GM18526 (cell line): ENCODE measurements around the gene ARHGAP8.

Experiments used
- POLR2A ChIP-seq: IDR thresholded peaks from 3 replicates; pipeline ENCODE4 v1.6.1; 2011; ENCODE audit not compliant: insufficient read length; ENCODE audit errors: extremely low read depth

The ARHGAP8 gene

DNA sequence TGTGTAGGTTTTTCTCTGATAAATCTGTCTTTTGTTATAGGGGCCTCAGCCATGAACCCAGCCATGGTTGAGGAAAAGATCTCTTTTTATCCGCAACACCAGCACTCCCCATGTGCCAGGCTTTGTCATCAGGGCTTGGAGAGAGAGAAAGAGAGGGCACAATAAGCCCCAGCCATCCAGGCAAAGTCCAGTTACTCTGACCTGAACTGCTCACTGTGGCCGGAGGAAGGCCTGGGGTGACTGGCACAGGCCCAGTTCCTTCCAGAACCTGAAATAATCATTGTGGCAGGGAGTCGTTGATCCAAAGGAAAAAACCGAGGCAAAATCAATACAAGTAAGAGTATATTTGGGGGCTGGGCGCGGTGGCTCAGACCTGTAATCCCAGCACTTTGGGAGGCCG is 3.9 kb upstream of the ARHGAP8 start:
- TF ChIP-seq POLR2A, result no peak

DNA sequence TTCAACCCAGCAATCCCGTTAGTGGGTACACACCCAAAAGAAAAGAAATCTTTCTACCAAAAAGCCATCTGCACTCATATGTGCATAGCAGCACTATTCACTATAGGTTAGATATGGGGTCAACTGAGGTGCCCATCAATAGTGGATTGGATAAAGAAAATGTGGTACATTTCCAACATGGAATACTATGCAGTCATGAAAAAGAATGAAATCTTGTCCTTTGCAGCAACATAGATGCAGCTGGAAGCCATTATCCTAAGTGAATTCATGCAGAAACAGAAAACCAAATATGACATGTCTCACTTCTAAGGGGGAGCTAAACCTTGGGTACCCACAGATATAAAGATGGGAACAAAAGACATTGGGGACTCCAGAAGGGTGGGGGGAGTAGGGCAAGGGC is 1.9 kb upstream of the ARHGAP8 start:
- no peak for TF ChIP-seq POLR2A

DNA sequence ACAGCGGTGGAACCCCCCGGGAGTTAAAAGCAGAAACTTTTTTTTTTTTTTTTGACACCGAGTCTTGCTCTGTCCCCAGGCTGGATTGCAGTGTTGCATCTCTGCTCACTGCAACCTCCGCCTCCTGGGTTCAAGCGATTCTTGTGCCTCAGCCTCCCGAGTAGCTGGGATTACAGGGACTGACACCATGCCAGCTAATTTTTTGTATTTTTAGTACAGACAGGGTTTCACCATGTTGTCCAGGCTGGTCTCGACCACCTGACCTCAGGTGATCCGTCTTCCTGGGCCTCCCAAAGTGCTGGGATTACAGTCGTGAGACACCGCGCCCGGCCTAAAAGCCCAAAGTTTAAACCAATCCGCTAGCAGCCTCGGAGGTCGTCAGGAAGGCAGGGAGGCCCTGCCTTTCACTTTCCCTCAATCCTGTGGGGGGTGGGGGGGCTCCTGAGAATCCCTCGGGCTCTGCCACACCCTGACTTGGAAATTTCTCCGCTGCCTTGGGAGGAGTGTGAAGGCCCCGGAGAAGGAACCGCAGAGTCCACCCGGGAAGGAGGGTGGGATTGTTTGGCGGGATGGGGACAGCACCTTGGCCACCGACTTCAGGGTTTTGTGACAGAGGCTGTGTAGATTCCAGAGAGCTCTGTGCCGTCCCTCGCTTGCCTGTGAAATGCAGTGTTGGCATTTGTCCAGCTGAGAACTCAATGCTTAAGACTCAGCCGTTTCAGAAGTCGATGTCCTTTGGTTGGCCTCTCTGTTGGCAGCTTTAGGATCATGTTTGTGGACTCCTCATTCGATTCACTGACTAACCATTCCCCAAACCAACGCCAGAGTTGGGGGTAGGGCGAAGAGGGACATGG is 1.0 kb downstream of the ARHGAP8 start:
- no peak for TF ChIP-seq POLR2A

DNA sequence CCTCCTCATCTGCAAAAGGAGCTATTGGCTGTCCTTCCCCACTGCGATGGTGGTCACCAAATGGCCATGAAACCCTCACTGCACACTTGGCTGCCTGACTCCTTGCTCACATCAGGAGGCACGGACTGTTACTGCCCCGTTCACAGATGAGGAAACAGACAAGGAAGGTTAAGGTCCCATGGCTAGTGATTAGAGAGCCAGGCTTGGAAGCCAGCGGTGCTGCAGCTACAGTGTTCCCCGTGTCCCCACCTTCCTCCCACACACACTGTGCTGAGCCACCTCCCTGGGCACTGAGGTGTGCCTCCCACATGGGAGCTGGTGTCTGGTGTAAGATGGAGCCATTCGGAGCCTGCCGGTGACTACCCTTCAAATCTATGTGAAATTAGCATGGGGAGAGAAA is 2.6 kb downstream of the ARHGAP8 start:
- no peak for TF ChIP-seq POLR2A

DNA sequence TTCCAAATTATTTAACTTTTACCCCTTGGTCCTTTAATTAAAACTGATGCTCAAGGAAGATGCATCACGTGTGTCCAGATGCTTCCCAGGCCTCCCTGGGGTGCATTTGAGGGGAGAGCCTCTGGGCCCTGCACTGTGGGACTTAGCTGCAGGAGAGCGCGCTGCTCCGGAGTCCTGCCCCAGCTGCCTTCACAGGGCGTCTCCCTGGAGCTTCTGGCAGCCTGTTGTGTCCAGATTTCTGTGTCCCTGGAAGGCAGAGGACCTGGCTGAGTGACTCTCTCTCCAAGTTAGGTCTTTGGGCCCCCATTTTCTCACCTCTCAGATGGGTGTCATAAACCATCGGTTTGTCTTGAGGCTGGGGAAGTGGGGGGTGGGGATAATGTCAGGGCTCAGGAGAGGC is 3.0 kb downstream of the ARHGAP8 start:
- no peak for TF ChIP-seq POLR2A

DNA sequence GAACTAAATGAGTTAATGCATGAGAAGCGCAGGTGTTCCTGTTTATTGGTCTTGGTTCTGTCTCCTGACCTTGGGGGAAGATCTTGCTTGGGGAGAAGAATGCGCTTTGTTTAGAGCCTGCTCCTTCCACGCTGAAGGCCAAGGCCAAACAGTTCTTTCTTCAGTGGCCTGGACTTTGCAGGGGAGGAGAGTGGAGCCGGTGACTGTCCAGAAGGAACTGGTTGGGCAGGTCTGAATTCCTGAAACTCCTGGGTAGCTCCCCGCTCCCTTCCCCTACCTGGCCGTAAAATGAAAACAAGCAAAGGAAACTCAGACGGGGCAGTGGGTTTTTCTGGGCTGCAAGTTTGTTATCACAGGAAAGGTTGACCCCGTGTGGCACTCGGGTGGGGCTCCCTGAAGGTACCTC is 3.6 kb downstream of the ARHGAP8 start:
- TF ChIP-seq POLR2A, result no peak

DNA sequence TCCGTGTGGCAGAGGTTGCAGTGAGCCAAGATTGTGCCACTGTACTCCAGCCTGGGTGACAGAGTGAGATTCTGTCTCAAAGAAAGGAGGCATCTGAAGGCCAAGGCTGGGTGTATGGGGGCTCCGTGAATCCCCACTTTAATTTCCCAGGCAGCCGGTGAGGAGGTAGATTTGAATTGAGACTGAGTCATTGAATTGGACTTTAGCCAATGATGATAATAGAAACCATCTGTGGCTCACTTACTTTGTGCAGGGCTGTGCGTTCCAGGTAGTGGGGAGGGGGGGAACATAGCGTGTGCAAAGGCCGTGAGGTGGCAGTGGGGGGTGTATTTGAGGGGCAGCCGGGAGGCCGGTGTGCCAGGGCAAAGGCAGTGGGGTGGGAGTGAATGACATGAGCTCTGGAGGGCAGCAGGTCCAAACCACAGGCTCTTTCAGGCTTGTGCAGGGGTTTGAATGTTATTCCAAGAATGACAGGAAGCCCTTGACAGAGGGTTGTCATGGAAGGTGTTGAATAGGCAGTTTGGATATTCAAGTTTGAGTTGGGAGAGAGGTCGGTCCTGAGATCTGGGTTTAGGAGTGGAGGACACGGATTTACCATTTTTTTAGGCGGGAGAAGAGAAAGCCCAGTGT is 6.1 kb downstream of the ARHGAP8 start:
- no peak for TF ChIP-seq POLR2A

DNA sequence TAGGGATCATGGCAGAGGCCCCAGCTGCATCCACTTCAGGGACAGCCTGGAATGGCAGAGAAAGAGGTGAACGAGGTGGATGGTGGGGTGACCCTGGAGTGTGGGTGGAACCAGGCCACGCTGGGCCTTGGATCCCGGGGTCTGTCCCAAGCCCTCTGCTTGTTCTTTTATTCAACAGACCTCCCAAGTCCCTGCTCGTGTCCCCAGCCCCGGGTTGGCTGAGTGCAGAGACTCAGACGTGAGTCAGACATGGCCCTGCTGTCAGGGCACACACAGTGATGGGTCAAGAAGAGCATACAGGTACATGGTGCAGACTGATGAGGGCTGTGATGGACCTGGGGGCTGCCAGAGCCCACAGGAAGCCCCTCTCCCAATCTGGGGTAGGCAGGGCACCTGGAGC is 6.6 kb downstream of the ARHGAP8 start:
- TF ChIP-seq POLR2A, result no peak

DNA sequence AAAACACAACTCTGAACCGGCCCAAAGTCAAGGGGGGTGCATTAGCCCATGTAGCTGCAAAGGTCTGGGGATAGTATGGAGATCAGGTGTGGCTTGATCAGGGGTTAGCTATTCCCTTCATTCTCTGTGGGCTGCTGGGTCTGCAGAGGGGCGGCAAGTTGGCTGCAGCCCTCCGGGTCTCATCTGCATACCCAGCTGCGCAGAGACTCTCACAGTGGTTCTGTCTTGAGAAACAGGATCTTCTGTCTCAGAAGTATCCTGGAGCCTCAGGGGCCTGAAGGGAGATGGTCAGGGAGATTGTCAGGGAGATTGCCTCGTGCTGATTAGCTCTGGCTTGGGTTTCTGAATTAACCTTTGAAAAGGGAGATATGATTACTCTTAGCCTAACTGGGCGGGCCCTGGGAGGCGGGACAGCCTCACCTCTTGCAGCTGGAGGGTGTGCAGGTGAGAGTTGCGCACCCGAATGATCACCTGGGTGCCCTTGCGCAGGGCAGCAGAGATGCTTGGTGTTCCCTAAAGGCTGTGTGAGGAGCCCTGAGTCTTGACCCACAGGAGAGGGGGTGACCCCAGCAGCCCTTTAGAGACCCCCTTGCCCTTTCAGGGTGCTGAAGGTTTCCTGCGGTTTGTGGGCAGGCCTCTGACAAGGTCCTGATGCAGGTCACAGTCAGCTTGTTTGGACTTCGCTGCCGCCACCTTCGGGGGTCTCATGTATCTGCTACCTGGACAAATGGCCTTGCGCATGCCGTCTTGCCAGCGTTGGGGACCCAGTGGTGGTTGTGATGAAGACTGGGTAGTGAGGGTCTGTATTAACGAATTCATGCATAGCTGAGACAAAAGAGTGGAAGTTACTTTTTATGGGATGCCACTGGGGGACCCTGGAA is 7.3 kb downstream of the ARHGAP8 start:
- TF ChIP-seq POLR2A, result no peak

DNA sequence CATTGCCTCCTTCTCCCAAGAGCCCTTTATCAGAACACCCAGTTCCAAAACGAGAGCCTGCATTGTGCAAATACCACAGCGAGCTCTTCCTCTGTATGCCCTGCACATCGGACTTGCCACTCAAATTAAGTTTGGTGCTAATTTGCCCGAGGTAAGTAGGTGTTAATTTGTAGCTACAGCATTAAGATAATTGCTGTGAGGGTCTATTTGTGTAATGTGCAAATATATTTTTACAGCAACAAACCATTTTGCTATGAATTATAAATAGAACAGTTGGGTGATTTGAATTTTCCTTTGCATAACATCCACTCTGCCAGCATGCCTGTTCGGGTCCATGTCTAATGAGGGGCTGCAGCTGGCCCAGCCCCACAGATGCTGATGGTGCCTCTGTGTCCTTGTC is 8.1 kb downstream of the ARHGAP8 start:
- no peak for TF ChIP-seq POLR2A

DNA sequence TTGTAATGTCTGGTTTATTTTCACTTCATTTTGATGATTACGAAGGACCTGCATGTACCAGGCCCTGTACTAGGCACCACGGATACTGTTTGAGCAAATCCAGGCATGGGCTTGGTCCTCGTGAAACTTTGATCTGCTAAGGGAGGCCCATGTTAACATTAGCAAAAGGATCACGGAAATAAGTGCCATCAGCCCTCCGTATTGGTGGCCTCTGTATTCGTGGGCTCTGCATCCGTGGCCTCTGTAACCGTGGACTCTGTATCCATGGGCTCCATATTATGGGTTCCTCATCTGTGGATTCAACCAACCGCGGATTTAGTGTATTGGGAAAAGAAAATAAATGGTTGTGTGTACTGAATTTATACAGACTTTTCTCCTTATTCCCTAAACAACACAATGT is 8.7 kb downstream of the ARHGAP8 start:
- no peak for TF ChIP-seq POLR2A

DNA sequence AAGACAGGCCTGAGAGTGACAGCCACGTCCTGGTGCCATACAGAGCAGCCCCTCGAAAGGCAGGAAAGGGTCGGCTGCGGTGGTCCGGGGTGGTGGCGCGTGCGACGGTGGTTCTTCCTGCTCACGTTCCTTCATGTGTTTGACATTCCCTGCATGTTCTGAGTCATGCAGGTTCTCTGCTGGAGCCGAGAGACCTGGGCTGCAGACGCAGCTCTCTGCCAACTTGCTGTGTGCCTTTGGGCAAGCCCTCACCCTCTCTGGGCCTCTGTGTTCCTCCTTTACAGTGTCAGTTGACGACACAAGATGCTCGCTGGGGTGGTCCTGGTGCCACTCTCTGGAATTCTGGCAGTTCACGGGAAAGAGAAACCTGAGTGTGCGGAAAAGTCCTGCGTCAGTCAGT is 12.0 kb downstream of the ARHGAP8 start:
- no peak for TF ChIP-seq POLR2A

DNA sequence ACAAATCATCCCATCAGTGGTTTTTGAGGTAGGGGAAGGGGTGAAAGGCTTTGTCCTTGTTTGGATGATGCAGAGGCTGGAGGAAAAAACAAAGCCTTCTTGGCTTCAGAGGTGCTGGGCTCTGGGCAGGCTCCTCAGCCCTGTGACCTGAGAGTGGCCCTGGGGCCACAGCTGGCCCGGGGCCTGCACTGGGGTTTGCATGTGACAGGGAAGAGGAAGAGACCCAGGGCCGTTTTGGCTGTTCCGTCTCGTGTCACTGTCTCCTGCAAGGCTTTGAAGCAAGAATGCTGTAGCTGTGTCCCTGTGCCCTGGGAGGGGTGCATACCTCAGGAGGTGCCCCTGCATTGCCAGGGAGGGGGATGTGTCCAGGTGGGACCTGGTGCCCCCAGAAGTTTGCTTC is 12.6 kb downstream of the ARHGAP8 start:
- no peak for TF ChIP-seq POLR2A

DNA sequence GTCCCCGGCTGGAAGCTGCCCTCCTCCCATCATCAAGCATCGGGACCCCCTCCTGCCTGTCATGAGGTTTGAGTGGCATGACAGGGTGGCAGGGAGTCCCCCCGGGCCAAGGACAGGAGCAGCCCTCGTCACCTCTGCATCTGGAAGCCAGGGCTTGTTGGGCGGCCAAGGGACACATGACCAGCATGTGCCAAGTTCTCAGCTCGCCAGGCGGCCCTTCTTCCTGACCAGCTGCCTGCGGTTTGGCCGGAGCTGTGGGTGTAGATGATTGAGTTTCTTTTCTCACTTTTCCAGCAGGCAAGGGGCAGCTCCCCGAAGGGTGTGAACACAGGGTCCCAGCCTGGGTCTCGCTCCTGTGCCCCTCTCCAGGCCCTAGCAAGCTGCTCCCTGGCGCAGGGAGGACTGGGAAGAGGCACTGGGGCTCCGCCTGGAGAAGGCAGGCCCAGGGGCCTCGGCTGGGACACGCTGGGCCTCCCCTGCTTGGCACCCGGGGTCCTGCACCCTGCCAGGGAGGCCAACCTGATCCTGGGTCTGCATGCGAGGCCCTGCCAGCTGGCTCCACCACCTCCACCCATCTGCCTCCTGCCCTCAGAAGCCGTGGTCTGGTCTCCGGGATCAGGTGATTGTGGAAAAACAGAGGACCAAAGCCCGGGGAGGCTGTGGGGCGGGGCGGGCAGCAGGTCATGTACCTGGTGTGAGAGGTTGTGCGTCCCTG is 13.4 kb downstream of the ARHGAP8 start:
- TF ChIP-seq POLR2A, result no peak

DNA sequence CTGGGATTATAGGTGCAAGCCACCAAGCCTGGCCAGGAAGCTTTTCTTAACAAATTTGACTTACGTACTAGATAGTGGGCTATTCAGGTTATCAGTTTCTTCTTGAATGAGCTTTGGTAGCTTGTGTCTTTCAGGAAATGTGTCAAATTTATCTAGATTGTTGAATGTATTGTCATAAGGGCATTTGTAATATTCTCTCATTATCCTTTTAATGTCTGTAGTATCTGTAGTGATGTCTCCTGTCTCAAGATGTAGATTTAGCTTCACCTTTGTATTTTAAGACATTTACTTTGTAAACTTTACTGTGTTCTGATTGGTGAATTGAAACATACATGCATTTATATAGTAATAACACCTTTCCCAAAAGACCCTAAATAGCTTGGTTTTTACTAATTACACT is 20.7 kb downstream of the ARHGAP8 start:
- no peak for TF ChIP-seq POLR2A
